NCI-H345 (cell line): ENCODE data around the gene POR.
"Not testable (repeated sequence)": the region's sequence is repeated elsewhere in the genome, so short reads cannot be mapped to it uniquely, and the experiment has no call there.

Source experiments
- DNase-seq: peaks from one replicate; lab custom pipeline; 2025; lab: John Stamatoyannopoulos, UW

The POR gene

GRCh38 chr7:75992083-75992755 is 77.3 kb downstream of the POR start:
- no peak for DNase-seq

DNA sequence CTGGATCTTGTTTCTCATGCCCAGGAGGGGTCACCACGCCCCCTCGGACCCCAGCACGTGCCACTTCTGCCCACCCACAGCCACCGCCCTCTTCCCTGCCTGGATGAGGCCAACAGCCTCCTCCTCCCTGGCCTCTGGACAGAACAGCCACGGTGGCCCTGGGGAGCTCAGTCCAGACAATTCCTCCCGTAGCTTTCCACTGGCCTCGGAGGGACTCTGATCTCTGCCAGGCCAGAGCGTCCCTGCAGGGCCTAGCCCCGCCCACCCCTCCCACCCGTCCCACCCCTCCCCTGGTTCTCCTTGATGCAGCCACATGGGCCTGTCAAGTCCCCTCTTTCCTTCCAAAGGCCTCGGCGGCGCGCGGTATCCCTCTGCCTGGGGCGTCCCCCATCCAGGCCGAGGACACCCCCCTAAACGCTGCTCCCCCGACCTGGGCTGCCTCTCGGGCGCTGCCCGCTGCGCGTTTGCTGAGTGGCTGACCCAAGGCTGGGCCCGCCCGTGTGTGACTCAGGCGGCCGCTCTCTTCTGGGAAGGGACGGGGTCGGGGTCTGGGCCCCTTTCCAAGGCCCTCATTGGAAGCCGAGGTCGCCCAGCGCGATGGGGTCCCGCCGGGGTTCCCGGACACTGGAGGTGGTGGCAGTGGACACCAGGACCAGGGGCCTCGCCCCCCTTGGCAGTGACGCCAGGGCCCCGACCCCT is 78.9 kb downstream of the POR start:
- no peak for DNase-seq

GRCh38 chr7:75994388-75995051 is 79.6 kb downstream of the POR start, which contains the start of gene TMEM120A:
Gene TMEM120A, minus strand, starts transcription at chr7:75994595. Its CDS starts 25 bp downstream, at chr7:75994570.
- peak; percentile 93 for DNase-seq

GRCh38 chr7:75995052-75995471 is 80.1 kb downstream of the POR start:
- DNase-seq: no peak

GRCh38 chr7:75995996-75996395 is 81.0 kb downstream of the POR start:
- no peak for DNase-seq

DNA sequence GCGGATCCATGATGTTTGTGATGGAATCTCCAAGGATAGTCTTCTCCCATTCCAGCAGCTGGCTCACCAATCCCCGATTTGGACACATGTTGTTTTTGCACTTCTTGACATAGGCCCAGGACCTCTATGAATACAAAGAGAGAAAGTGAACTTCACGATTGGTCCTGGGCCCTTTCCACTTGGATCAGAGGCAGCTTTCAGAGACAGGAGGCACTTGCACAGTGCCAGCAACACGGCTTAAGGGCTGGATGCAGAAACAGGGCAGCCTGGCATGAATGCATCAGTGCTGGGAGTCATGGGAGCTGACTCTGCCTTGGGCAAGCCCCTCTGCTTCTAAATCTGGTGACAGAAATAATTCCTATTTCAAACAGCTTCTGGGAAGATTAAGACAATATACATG is 81.5 kb downstream of the POR start:
- no peak for DNase-seq

- DNase-seq: no peak
Measured at GRCh38 chr7:75998038-75998437, 83.1 kb downstream of the POR start.

DNA sequence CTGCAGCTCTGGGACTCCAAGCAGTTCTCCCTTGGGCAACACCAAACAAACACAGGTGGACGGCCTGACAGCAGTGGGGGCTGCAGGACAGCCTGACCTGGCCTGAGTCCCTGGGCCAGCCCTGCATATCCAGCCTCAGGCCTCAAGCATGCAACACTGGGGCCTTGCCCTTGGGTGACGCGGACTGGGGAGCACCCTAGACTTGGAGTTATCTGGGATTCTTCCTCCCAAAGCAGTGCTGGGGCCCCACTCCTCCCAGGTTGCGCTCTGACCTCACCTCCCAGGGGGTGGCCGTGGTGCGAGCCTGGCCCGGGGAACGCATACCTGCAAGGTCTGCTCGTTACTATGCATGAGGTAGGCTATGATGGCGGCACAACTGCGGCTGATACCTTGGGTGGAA is 85.6 kb downstream of the POR start:
- no peak for DNase-seq

GRCh38 chr7:76002139-76002538 is 87.2 kb downstream of the POR start:
- DNase-seq: no peak

- DNase-seq: no peak
Measured at GRCh38 chr7:76002822-76003221, 87.9 kb downstream of the POR start.

- DNase-seq: no peak
Measured at GRCh38 chr7:76003351-76003750, 88.4 kb downstream of the POR start.

DNA sequence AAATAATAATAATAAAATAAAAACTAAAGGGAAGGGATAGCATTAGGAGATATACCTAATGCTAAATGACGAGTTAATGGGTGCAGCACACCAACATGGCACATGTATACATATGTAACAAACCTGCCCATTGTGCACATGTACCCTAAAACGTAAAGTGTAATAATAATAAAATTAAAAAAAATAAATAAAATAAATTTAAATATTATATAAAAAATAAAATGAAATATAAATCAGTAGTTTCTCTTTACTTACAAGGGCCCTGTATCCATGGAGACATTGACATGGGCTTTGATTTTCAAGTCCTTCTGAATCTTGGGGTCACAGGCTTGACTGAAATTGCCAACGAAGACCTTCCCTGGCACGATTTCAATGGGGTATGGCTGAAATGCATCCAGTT is 90.0 kb downstream of the POR start:
- DNase-seq: not testable (repeated sequence)

- no peak for DNase-seq
Measured at GRCh38 chr7:76008156-76008687, 93.3 kb downstream of the POR start.

DNA sequence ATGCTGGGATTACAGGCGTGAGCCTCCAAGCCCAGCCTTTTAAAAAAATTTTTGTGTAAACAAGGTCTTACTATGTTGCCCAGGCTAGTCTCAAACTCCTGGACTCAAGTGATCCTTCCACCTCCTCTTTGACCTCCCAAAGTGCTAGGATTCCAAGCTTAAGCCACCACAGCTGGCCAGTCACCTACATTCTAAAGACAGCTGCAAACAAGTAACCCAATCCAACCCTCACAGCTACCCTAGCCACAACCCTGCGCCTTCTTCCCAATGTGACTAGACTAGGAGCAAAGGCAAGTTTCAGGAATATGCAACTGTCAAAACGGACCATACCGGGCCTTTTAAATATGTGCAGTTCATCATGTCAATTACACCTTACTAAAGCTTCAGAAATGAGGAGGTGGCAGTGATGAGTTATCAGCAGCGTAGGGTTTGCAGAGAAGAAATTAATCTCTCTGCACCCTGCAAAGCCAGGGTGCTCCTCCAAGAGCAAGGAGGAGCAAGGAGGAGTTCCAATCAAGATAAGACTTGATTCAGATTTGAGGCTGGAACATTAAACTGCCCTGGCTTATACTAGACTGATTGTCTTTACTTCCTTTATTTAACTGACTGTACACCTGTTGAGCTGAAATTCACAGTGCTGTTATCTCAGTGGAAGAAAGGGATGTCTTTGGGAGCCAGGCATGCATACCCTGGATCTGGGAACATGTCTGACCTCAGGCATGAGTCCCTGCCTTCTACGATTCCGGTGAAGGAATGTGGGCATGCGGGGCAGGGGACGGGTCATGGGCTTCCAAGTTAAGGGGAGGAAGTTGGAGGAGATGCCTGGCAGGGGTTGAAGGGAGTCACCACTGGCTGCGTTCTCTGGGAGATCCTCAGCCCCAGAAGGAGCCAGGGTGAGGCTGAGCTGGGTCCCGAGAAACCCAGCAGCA is 95.0 kb downstream of the POR start:
- no peak for DNase-seq

DNA sequence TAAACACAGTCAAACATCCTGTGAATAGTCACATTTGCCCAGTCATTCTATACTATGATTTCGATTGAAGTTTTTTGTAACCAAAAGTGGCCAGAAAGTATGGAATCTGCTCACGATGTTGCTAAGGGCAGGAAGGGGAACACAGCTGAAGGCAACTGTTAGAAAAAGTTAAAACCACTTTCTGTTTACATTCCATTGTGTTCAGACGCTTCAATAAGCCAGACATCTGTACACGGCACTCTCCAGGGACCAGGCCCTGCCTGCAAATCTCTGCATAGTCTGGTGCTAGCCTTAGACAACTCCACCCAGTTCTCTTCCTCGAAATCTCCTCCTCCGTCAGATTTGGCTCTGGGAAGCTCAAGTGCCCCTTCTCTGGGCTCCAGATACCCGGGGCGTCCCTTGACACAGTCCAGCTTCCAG is 96.5 kb downstream of the POR start:
- DNase-seq: no peak

DNA sequence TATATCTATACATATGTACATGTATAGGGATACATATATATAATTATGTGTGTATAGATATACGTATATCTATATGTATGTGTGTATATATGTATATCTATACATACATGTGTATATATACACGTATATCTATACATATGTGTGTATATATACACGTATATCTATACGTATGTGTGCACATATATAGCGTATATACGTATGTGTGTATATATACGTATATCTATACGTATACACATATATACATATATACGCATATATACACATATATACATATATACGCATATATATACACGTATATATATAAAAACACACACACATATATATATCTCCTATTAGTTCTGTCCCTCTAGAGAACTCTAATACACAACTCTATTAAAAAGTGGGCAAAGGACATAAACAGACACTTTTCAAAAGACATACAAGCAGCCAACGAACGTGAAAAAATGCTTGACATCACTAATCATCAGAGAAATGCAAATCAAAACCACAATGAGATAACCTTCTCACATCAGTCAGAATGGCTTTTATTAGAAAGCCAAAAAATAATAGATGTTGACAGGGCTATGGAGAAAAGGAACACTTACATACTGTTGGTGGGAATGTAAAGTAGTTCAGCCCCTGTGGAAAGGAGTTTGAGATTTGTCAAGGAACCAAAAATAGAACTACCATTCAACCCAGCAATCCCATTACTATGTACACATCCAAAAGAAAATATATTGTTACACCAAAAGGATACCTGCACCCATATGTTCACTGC is 101.4 kb downstream of the POR start:
- DNase-seq: no peak

- not testable (repeated sequence) for DNase-seq
Measured at GRCh38 chr7:76018520-76018919, 103.6 kb downstream of the POR start.

- peak; percentile 46 for DNase-seq
Measured at GRCh38 chr7:76020031-76020714, 105.2 kb downstream of the POR start.

GRCh38 chr7:76022026-76022780 is 107.2 kb downstream of the POR start:
- DNase-seq: no peak

DNA sequence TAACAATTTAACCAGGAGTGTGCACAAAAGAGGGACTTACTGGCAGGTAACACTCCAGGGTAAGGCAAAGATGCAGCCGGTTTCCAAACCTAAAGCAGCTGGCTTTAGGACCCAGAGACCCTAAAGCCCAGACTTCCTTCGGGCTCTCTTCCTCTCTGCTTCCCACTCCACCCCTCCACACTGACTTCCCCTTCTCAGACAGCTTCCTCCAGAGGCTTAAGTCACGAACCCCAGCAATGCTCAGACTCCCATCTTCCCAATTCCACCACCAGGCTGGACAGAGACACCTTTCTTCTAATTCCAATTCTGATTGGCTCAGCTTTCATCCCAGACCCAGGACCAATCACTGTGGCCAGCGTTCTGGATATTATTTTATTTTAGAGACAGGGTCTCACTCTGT is 108.0 kb downstream of the POR start:
- DNase-seq: no peak
